HCT116 (cell line): ENCODE results near the gene IQCB1. TPM values are rescaled to one million over a fixed set of nuclear protein-coding genes. Genes with fewer than 3 reads are reported as not detected.

Experiments
- ATAC-seq: fragments of 200-7000 bp; cut with Tn5 transposase; 2 replicates; pipeline ENCODE4 v1.9.1; 2020; ENCODE audit warnings: mild to moderate bottlenecking, moderate library complexity
- BruUV-seq: library from RNA; stranded (reverse); fragments of 400-500 nt; replicated peaks from 2 replicates; lab custom pipeline; 2021; lab: Mats Ljungman, UMichigan
- CTCF ChIA-PET: fragments of 300-600 bp; sonication (Branson Sonifier 250); formaldehyde crosslinking; loops from one replicate; lab custom pipeline; 2021; ENCODE audit warnings: antibody characterized with exemption; lab: Charles Lee
- POLR2A ChIA-PET: fragments of 300-600, 350-600 bp; sonication (Branson Sonifier 250); formaldehyde crosslinking; loops from one replicate; lab custom pipeline; 2021; ENCODE audit warnings: antibody characterized with exemption; lab: Charles Lee
- RAD21 ChIA-PET, 2 experiments: fragments of 300-600 bp; sonication (Branson Sonifier 250); formaldehyde crosslinking; loops; one replicate each; lab custom pipeline; 2023; ENCODE audit warnings: low total read pairs in 2 of 2; ENCODE audit not compliant: uncharacterized antibody in 2 of 2, unreplicated experiment in 2 of 2, low non-redundant PET in 1 of 2; lab: Charles Lee
- DNase-seq: peaks from one replicate; pipeline ENCODE4 v3.0.0-alpha.2; 2010; ENCODE audit warnings: low read depth, low spot score
- H2AFZ ChIP-seq: fragments of 200-600 bp; shearing (Covaris generic), sonication (generic); 2 replicates; pipeline ENCODE4 v1.6.1; 2017; ENCODE audit warnings: low read depth, mixed run types, mixed read lengths, antibody characterized with exemption, low read length; ENCODE audit not compliant: poor library complexity, severe bottlenecking
- H3K27ac ChIP-seq: 2 replicates; pipeline ENCODE4 v1.5.1; 2012; ENCODE audit warnings: low read depth, low read length
- H3K27me3 ChIP-seq: fragments of 200-600 bp; sonication (generic); 2 replicates; pipeline ENCODE4 v1.6.1; 2016; ENCODE audit warnings: mixed run types, low read length, mixed read lengths; ENCODE audit not compliant: insufficient read depth
- H3K36me3 ChIP-seq, 2 experiments: fragments of 200-500 bp in 1 of 2; fragments of 200-600 bp in 1 of 2; sonication (Bioruptor generic) in 1 of 2; sonication (generic) in 1 of 2; 2 replicates each; pipeline versions ENCODE4 v1.5.1 to v1.6.1; 2014 to 2016; ENCODE audit warnings: low read length in 2 of 2, inconsistent platforms in 1 of 2, mixed read lengths in 1 of 2, mixed run types in 1 of 2; ENCODE audit not compliant: insufficient read depth in 2 of 2, control insufficient read depth in 1 of 2
- H3K4me1 ChIP-seq, 2 experiments: fragments of 200-600 bp in 1 of 2; sonication (generic) in 1 of 2; 2 replicates each; pipeline versions ENCODE4 v1.5.1 to v1.6.1; 2012 to 2017; ENCODE audit warnings: low read length in 2 of 2, inconsistent platforms in 1 of 2, mild to moderate bottlenecking in 1 of 2, mixed read lengths in 1 of 2, mixed run types in 1 of 2, moderate library complexity in 1 of 2; ENCODE audit not compliant: insufficient read depth in 2 of 2, control insufficient read depth in 1 of 2
- H3K4me2 ChIP-seq: fragments of 200-600 bp; sonication (generic); 2 replicates; pipeline ENCODE4 v1.6.1; 2017; ENCODE audit warnings: mixed run types, low read length, mixed read lengths
- H3K4me3 ChIP-seq, 2 experiments: fragments of 200-600 bp in 1 of 2; sonication (generic) in 1 of 2; replicated peaks in 1 of 2; 2 replicates each; pipeline ENCODE4 v1.5.1; 2011 to 2016; ENCODE audit warnings: low read length in 2 of 2, control low read depth in 1 of 2, low read depth in 1 of 2, mild to moderate bottlenecking in 1 of 2, mixed read lengths in 1 of 2, mixed run types in 1 of 2
- H3K79me2 ChIP-seq: fragments of 200-600 bp; sonication (generic); 2 replicates; pipeline ENCODE4 v1.6.1; 2017; ENCODE audit warnings: mild to moderate bottlenecking, mixed run types, low read length, moderate library complexity, mixed read lengths; ENCODE audit not compliant: insufficient read depth
- H3K9ac ChIP-seq: fragments of 200-600 bp; sonication (generic); 2 replicates; pipeline ENCODE4 v1.6.1; 2016; ENCODE audit warnings: low read length, mixed read lengths
- H3K9me2 ChIP-seq: fragments of 200-600 bp; sonication (generic), shearing (Covaris generic); 2 replicates; pipeline ENCODE4 v1.6.1; 2017; ENCODE audit warnings: mixed run types, mild to moderate bottlenecking, moderate library complexity; ENCODE audit not compliant: insufficient read depth
- H3K9me3 ChIP-seq, 2 experiments: fragments of 200-500 bp in 1 of 2; fragments of 200-600 bp in 1 of 2; sonication (Bioruptor generic) in 1 of 2; sonication (generic) in 1 of 2; 2 replicates each; pipeline ENCODE4 v1.6.1; 2014 to 2017; ENCODE audit warnings: low read length in 2 of 2, mixed read lengths in 2 of 2, inconsistent platforms in 1 of 2, low read depth in 1 of 2, mild to moderate bottlenecking in 1 of 2, mixed run types in 1 of 2, moderate library complexity in 1 of 2; ENCODE audit not compliant: control insufficient read depth in 1 of 2, insufficient read depth in 1 of 2
- H4K20me1 ChIP-seq: fragments of 200-600 bp; sonication (generic), shearing (Covaris generic); 2 replicates; pipeline ENCODE4 v1.6.1; 2017; ENCODE audit warnings: mixed run types, mild to moderate bottlenecking, moderate library complexity; ENCODE audit not compliant: insufficient read depth
- CBX3 ChIP-seq: IDR thresholded peaks from 2 replicates; pipeline ENCODE4 v1.6.1; 2012; ENCODE audit warnings: low read depth
- EGR1 ChIP-seq: IDR thresholded peaks from 2 replicates; pipeline ENCODE4 v1.6.1; 2012; ENCODE audit warnings: low read depth
- ELF1 ChIP-seq: IDR thresholded peaks from 2 replicates; pipeline ENCODE4 v1.6.1; 2012; ENCODE audit warnings: low read depth, borderline replicate concordance
- EZH2 ChIP-seq: fragments of 200-600 bp; sonication (generic); IDR thresholded peaks from 2 replicates; pipeline ENCODE4 v1.6.1; 2017; ENCODE audit warnings: antibody characterized with exemption, mixed run types
- JUND ChIP-seq: IDR thresholded peaks from 2 replicates; pipeline ENCODE4 v1.6.1; 2012
- POLR2AphosphoS5 ChIP-seq: IDR thresholded peaks from 2 replicates; pipeline ENCODE4 v1.6.1; 2011; ENCODE audit warnings: mild to moderate bottlenecking, low read depth, low read length, moderate library complexity
- RAD21 ChIP-seq: IDR thresholded peaks from 2 replicates; pipeline ENCODE4 v1.6.1; 2012; ENCODE audit warnings: low read depth, mild to moderate bottlenecking
- REST ChIP-seq: IDR thresholded peaks from 2 replicates; pipeline ENCODE4 v1.6.1; 2012; ENCODE audit warnings: low read depth
- SP1 ChIP-seq: IDR thresholded peaks from 2 replicates; pipeline ENCODE4 v1.6.1; 2012; ENCODE audit warnings: low read depth
- TCF7L2 ChIP-seq: IDR thresholded peaks from 2 replicates; pipeline ENCODE4 v1.7.0; 2011; ENCODE audit warnings: borderline replicate concordance, inconsistent platforms; ENCODE audit not compliant: insufficient read depth, insufficient read length; ENCODE audit errors: extremely low read depth
- ZNF274 ChIP-seq: fragments of 200-500 bp; sonication (Bioruptor generic); IDR thresholded peaks from 2 replicates; pipeline ENCODE4 v1.6.1; 2014; ENCODE audit warnings: mild to moderate bottlenecking, low read depth, low read length, inconsistent platforms
- intact Hi-C: fragments of 100-400 bp; cut with micrococcal nuclease; formaldehyde crosslinking; loops from 2 replicates; pipeline ENCODE4 v1.10.0; 2022
- total RNA-seq: library from RNA; stranded (reverse); gene quantifications from one replicate; pipeline ENCODE4 v1.2.1, GENCODE V29; 2021; ENCODE audit not compliant: unreplicated experiment

IQCB1 gene
- total RNA-seq, 1 experiment from 2014 or later, result 22.2 TPM

DNA sequence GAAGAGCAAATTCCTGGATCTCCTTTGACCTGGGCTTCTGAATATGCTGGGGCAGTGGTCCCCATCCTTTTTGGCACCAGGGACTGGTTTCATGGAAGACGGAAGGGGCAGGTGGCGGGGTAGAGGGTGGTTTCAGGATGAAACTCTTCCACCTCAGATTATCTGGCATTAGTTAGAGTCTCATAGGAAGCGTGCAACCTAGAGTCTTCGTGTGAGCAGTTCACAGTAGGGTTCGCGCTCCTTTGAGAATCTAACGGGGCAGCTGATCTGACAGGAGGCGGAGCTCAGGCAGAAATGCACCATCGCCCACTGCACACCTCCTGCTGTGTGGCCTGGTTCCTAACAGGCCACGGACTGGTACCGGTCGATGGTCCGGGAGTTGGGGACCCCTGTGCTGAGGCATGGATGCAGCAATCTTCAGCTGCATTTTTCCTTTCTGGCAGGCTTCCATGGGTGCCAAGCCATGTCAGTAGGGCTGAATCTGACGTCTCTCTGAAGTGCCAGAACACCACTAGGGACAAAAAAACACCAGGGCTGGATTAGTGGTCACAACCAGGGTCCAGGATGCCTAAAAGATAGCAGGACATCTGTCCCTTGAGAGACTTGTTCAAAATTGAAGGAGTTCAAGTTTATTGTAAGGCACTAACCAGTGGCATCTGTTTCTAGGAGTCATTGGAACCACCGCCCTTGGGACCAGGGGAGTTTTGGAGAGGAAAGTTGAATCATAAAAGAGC lies 76.9 kb downstream of the IQCB1 start:
- intact Hi-C loops, result no loop called here
- Histone ChIP-seq H3K79me2 (no peaks in the 10 kb centered on the region), H3K9me3 (no peaks in the 10 kb centered on the region), H3K4me1 (no peaks in the 10 kb centered on the region), H3K27ac (no peak overlapping the region), H2AFZ (no peak overlapping the region), H3K27me3 (no peaks in the 10 kb centered on the region), H3K36me3 (no peaks in the 10 kb centered on the region), H3K4me3 (no peak overlapping the region), H4K20me1 (no peaks in the 10 kb centered on the region), H3K9ac (no peak overlapping the region), H3K9me2 (no peaks in the 10 kb centered on the region), H3K4me2 (no peak overlapping the region)
- BruUV-seq, result no TSS peak
- no peak for ATAC-seq
- DNase-seq, result no peak
- no peak for TF ChIP-seq REST
- no peak for TF ChIP-seq ZNF274
- TF ChIP-seq CBX3, result no peak
- no peak for TF ChIP-seq EGR1
- no peak for TF ChIP-seq EZH2
- TF ChIP-seq ELF1, result no peak
- no peak for TF ChIP-seq JUND
- no peak for TF ChIP-seq RAD21
- TF ChIP-seq TCF7L2, result no peak
- TF ChIP-seq POLR2AphosphoS5, result no peak
- no peak for TF ChIP-seq SP1
- ChIA-PET RAD21 (no interaction called here), CTCF (no interaction called here), POLR2A (no interaction called here)
